ENCODE results near the gene ACBD4.

ACBD4 gene

GRCh38 chr17:45112559-45113423 lies 22.7 kb upstream of the ACBD4 start:
- no peaks in the 10 kb centered on the region for H3K27me3 ChIP-seq (ENCODE audit: insufficient read depth, low read length)
- H3K27ac ChIP-seq (ENCODE audit: low read depth, low read length), result no peak overlapping the region
- no peaks in the 10 kb centered on the region for H3K4me1 ChIP-seq (ENCODE audit: control insufficient read depth, insufficient read depth, low read length, unreplicated experiment)
- H3K4me3 ChIP-seq (ENCODE audit: low read depth, low read length), result no peak overlapping the region
- H3K79me2 ChIP-seq (ENCODE audit: control insufficient read depth, insufficient read depth, low read length, unreplicated experiment), result no peaks in the 10 kb centered on the region
- H2AFZ ChIP-seq (ENCODE audit: low read length, unreplicated experiment), result no peak overlapping the region
- no peaks in the 10 kb centered on the region for H3K36me3 ChIP-seq (ENCODE audit: insufficient read depth, low read length)

- Histone ChIP-seq H3K4me1 (ENCODE audit: control insufficient read depth, insufficient read depth, low read length, unreplicated experiment) (no peaks in the 10 kb centered on the region), H3K79me2 (ENCODE audit: control insufficient read depth, insufficient read depth, low read length, unreplicated experiment) (no peaks in the 10 kb centered on the region), H3K36me3 (ENCODE audit: insufficient read depth, low read length) (no peaks in the 10 kb centered on the region), H2AFZ (ENCODE audit: low read length, unreplicated experiment) (no peak overlapping the region), H3K27ac (ENCODE audit: low read depth, low read length) (no peak overlapping the region), H3K4me3 (ENCODE audit: low read depth, low read length) (no peak overlapping the region), H3K27me3 (ENCODE audit: insufficient read depth, low read length) (no peaks in the 10 kb centered on the region)
Observed at GRCh38 chr17:45113424-45113754, 22.1 kb upstream of the ACBD4 start.

GRCh38 chr17:45114117-45114932 lies 21.2 kb upstream of the ACBD4 start:
- H3K4me3 ChIP-seq (ENCODE audit: low read depth, low read length), result no peak overlapping the region
- no peak overlapping the region for H3K27ac ChIP-seq (ENCODE audit: low read depth, low read length)
- no peaks in the 10 kb centered on the region for H3K27me3 ChIP-seq (ENCODE audit: insufficient read depth, low read length)
- no peaks in the 10 kb centered on the region for H3K36me3 ChIP-seq (ENCODE audit: insufficient read depth, low read length)
- no peaks in the 10 kb centered on the region for H3K79me2 ChIP-seq (ENCODE audit: control insufficient read depth, insufficient read depth, low read length, unreplicated experiment)
- no peaks in the 10 kb centered on the region for H3K4me1 ChIP-seq (ENCODE audit: control insufficient read depth, insufficient read depth, low read length, unreplicated experiment)
- no peak overlapping the region for H2AFZ ChIP-seq (ENCODE audit: low read length, unreplicated experiment)

GRCh38 chr17:45115015-45115625 lies 20.4 kb upstream of the ACBD4 start:
- no peak overlapping the region for H3K27ac ChIP-seq (ENCODE audit: low read depth, low read length)

GRCh38 chr17:45115871-45116270 lies 19.6 kb upstream of the ACBD4 start:
- Histone ChIP-seq H3K4me1 (ENCODE audit: control insufficient read depth, insufficient read depth, low read length, unreplicated experiment) (no peaks in the 10 kb centered on the region), H2AFZ (ENCODE audit: low read length, unreplicated experiment) (no peak overlapping the region), H3K4me3 (ENCODE audit: low read depth, low read length) (no peak overlapping the region), H3K79me2 (ENCODE audit: control insufficient read depth, insufficient read depth, low read length, unreplicated experiment) (no peaks in the 10 kb centered on the region), H3K36me3 (ENCODE audit: insufficient read depth, low read length) (no peaks in the 10 kb centered on the region), H3K27me3 (ENCODE audit: insufficient read depth, low read length) (no peaks in the 10 kb centered on the region), H3K27ac (ENCODE audit: low read depth, low read length) (no peak overlapping the region)

More at GRCh38 chr17:45115015-45115625, 20.4 kb upstream of the ACBD4 start:
- no peaks in the 10 kb centered on the region for H3K79me2 ChIP-seq (ENCODE audit: control insufficient read depth, insufficient read depth, low read length, unreplicated experiment)
- H3K4me1 ChIP-seq (ENCODE audit: control insufficient read depth, insufficient read depth, low read length, unreplicated experiment), result no peaks in the 10 kb centered on the region
- no peak overlapping the region for H3K4me3 ChIP-seq (ENCODE audit: low read depth, low read length)
- H3K27me3 ChIP-seq (ENCODE audit: insufficient read depth, low read length), result no peaks in the 10 kb centered on the region
- H2AFZ ChIP-seq (ENCODE audit: low read length, unreplicated experiment), result no peak overlapping the region
- no peaks in the 10 kb centered on the region for H3K36me3 ChIP-seq (ENCODE audit: insufficient read depth, low read length)

GRCh38 chr17:45116434-45117016 lies 19.0 kb upstream of the ACBD4 start:
- no peak overlapping the region for H3K4me3 ChIP-seq (ENCODE audit: low read depth, low read length)
- H3K79me2 ChIP-seq (ENCODE audit: control insufficient read depth, insufficient read depth, low read length, unreplicated experiment), result no peaks in the 10 kb centered on the region
- no peaks in the 10 kb centered on the region for H3K36me3 ChIP-seq (ENCODE audit: insufficient read depth, low read length)
- no peaks in the 10 kb centered on the region for H3K4me1 ChIP-seq (ENCODE audit: control insufficient read depth, insufficient read depth, low read length, unreplicated experiment)
- H3K27me3 ChIP-seq (ENCODE audit: insufficient read depth, low read length), result no peaks in the 10 kb centered on the region
- no peak overlapping the region for H2AFZ ChIP-seq (ENCODE audit: low read length, unreplicated experiment)
- no peak overlapping the region for H3K27ac ChIP-seq (ENCODE audit: low read depth, low read length)

GRCh38 chr17:45117334-45117733 lies 18.2 kb upstream of the ACBD4 start:
- H3K27ac ChIP-seq (ENCODE audit: low read depth, low read length), result no peak overlapping the region
- no peaks in the 10 kb centered on the region for H3K36me3 ChIP-seq (ENCODE audit: insufficient read depth, low read length)
- peaks cover 1% of the 10 kb centered on the region for H3K4me1 ChIP-seq (ENCODE audit: control insufficient read depth, insufficient read depth, low read length, unreplicated experiment)
- no peaks in the 10 kb centered on the region for H3K79me2 ChIP-seq (ENCODE audit: control insufficient read depth, insufficient read depth, low read length, unreplicated experiment)
- no peak overlapping the region for H3K4me3 ChIP-seq (ENCODE audit: low read depth, low read length)
- H3K27me3 ChIP-seq (ENCODE audit: insufficient read depth, low read length), result no peaks in the 10 kb centered on the region
- H2AFZ ChIP-seq (ENCODE audit: low read length, unreplicated experiment), result no peak overlapping the region

- Histone ChIP-seq H3K36me3 (ENCODE audit: insufficient read depth, low read length) (no peaks in the 10 kb centered on the region), H3K4me1 (ENCODE audit: control insufficient read depth, insufficient read depth, low read length, unreplicated experiment) (peaks cover 5% of the 10 kb centered on the region), H2AFZ (ENCODE audit: low read length, unreplicated experiment) (no peak overlapping the region), H3K4me3 (ENCODE audit: low read depth, low read length) (no peak overlapping the region), H3K79me2 (ENCODE audit: control insufficient read depth, insufficient read depth, low read length, unreplicated experiment) (no peaks in the 10 kb centered on the region), H3K27me3 (ENCODE audit: insufficient read depth, low read length) (no peaks in the 10 kb centered on the region), H3K27ac (ENCODE audit: low read depth, low read length) (no peak overlapping the region)
Observed at GRCh38 chr17:45117848-45118646, 17.4 kb upstream of the ACBD4 start.

GRCh38 chr17:45118691-45119090 lies 16.8 kb upstream of the ACBD4 start:
- peaks cover 11% of the 10 kb centered on the region for H3K4me1 ChIP-seq (ENCODE audit: control insufficient read depth, insufficient read depth, low read length, unreplicated experiment)
- H3K79me2 ChIP-seq (ENCODE audit: control insufficient read depth, insufficient read depth, low read length, unreplicated experiment), result no peaks in the 10 kb centered on the region
- no peaks in the 10 kb centered on the region for H3K27me3 ChIP-seq (ENCODE audit: insufficient read depth, low read length)
- no peak overlapping the region for H3K4me3 ChIP-seq (ENCODE audit: low read depth, low read length)
- no peak overlapping the region for H2AFZ ChIP-seq (ENCODE audit: low read length, unreplicated experiment)
- no peak overlapping the region for H3K27ac ChIP-seq (ENCODE audit: low read depth, low read length)
- H3K36me3 ChIP-seq (ENCODE audit: insufficient read depth, low read length), result no peaks in the 10 kb centered on the region

- Histone ChIP-seq H3K4me1 (ENCODE audit: control insufficient read depth, insufficient read depth, low read length, unreplicated experiment) (peaks cover 23% of the 10 kb centered on the region), H2AFZ (ENCODE audit: low read length, unreplicated experiment) (no peak overlapping the region), H3K36me3 (ENCODE audit: insufficient read depth, low read length) (no peaks in the 10 kb centered on the region), H3K27me3 (ENCODE audit: insufficient read depth, low read length) (no peaks in the 10 kb centered on the region), H3K4me3 (ENCODE audit: low read depth, low read length) (no peak overlapping the region), H3K27ac (ENCODE audit: low read depth, low read length) (no peak overlapping the region), H3K79me2 (ENCODE audit: control insufficient read depth, insufficient read depth, low read length, unreplicated experiment) (no peaks in the 10 kb centered on the region)
Observed at GRCh38 chr17:45119964-45120363, 15.5 kb upstream of the ACBD4 start.
